Bronchus fibroblast of lung (primary cell): Measurements from ENCODE around the gene FASTKD3. TPM values are rescaled to one million over a fixed set of nuclear protein-coding genes. Genes with fewer than 3 reads are reported as not detected.

Experiments
- total RNA-seq: library from RNA; depleted of rRNA; stranded (reverse); fragments of >200 nt; gene quantifications from 2 replicates; pipeline ENCODE4 v1.2.3, GENCODE V29; 2015

The FASTKD3 gene
- total RNA-seq, result 7.1 and 9.2 TPM in 2 replicates

GRCh38 chr5:7868773-7869473, at the start of gene FASTKD3, which contains the start of gene MTRR:
FASTKD3 (minus strand) TSS chr5:7869031; CDS start chr5:7868083, 948 bp downstream.
MTRR (plus strand) TSS chr5:7869148; CDS start chr5:7870795, 1,647 bp downstream.

DNA sequence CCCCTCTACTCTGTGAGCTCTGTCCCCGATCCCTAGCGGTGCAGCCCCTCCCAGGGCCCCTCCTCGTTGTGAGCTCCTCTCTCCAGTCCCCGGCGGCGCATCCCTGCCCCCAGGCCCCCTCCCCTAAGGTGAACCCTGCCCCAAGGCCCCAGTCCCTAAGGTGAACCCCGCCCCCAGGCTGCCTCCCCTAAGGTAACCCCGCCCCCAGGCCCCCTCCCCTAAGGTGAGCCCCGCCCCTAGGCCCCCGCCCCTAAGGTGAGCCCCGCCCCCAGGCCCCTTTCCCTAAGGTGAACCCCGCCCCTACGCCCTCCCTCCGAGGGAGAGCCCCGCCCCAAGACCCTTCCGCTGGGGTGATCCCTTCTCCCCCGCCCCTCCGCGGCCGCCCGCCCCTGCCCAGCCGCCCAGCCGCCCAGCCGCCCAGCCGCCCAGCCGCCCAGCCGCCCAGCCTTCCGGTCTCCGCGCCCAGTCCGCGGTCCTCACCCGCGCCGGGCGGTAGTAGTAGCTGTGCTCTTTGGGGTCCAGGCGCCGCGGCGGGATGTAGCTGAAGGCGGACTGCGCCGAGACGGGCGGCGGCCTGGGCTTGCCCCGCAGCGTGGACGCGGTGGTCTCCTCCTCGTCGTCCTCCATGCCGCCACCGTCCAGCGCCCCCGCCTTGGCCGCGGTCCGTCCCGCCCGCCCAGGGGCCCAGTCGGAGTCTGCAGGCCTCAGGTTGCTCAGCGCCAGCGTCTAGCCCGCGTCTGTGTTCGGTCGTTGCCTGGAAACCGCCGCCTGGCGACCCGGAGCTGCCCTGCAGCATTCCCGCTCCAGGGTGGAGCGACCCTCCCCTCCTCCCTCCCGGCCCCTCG, 18.2 kb downstream of the FASTKD3 start, which contains the start of gene CFAP90:
CFAP90 (minus strand) TSS at position 739 of the 845 bp plus-strand sequence; CDS start at position 627, 112 bp downstream.

Other genes starting within 250 kb of the FASTKD3 start
- gene CFAP90, start 17.9 kb downstream of the FASTKD3 start, total RNA-seq, result 0.30 and 0.84 TPM in 2 replicates
- 16.4 and 23.9 TPM in 2 replicates for gene MTRR, start 117 bp upstream of the FASTKD3 start, total RNA-seq